Measurements from ENCODE around the gene GNAL.

DNA sequence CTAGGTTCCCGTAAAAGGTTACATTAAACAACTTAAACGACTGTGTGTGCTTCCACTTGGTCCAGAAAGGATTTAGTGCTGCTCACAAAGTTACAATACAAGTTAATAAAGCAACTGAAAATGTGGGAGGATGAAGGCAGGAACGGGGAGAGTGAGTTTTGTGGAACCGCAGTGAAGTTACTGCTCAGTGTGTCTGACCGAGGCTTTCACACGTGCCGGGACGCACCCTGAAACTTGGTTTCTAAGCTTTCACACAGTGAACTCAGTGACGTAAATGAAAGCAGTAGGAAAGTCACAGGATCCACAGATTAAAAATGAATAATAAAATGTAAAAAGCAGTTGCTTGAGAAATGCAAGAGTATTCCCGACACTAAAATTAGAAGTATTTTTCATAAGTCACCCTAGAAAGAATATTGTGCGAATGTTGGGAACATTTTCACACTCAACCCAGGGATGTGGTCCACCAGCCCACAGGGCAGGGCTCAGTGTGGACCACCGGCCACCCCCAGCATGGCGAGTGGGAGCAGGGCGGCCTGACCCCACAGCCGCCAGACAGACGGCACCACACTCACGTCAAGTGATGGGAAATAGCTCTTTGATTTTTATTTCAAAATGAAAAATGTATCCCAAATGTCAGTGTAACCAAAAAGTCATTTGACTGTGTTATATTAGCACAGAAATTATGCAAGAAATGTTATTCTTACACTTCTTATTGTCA is 129.6 kb downstream of the GNAL start:
- TF ChIP-seq, protein P1, sequence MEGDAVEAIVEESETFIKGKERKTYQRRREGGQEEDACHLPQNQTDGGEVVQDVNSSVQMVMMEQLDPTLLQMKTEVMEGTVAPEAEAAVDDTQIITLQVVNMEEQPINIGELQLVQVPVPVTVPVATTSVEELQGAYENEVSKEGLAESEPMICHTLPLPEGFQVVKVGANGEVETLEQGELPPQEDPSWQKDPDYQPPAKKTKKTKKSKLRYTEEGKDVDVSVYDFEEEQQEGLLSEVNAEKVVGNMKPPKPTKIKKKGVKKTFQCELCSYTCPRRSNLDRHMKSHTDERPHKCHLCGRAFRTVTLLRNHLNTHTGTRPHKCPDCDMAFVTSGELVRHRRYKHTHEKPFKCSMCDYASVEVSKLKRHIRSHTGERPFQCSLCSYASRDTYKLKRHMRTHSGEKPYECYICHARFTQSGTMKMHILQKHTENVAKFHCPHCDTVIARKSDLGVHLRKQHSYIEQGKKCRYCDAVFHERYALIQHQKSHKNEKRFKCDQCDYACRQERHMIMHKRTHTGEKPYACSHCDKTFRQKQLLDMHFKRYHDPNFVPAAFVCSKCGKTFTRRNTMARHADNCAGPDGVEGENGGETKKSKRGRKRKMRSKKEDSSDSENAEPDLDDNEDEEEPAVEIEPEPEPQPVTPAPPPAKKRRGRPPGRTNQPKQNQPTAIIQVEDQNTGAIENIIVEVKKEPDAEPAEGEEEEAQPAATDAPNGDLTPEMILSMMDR (IDR thresholded peaks at IDR 0.05; ENCODE audit: insufficient read depth, low read length, poor library complexity, severe bottlenecking) = no peak
- TF ChIP-seq EZH2phosphoT487 (conservative IDR thresholded peaks at IDR 0.05; ENCODE audit: low read length) = no peak
